Liver (tissue), 3 donors: ENCODE measurements around the gene CTNS.

Experiments used
- CTCF ChIP-seq: fragments of 150-350 bp; IDR thresholded peaks from 2 replicates; pipeline ENCODE4 v1.5.1; 2017; ENCODE audit warnings: improper control_type of control experiment, low read depth, low read length; ENCODE audit not compliant: missing input control
- FOXA1 ChIP-seq: IDR thresholded peaks from 2 replicates; pipeline ENCODE4 v1.6.1; 2016; ENCODE audit warnings: antibody characterized with exemption
- JUND ChIP-seq, 2 donors: IDR thresholded peaks; 2 replicates each; pipeline ENCODE4 v1.6.1; 2016; ENCODE audit warnings: antibody characterized with exemption in 2 of 2
- MAX ChIP-seq: IDR thresholded peaks from 2 replicates; pipeline ENCODE4 v1.6.1; 2016; ENCODE audit warnings: antibody characterized with exemption
- RAD21 ChIP-seq, 2 donors: IDR thresholded peaks; 2 replicates each; pipeline ENCODE4 v1.6.1; 2016; ENCODE audit warnings: antibody characterized with exemption in 2 of 2, mild to moderate bottlenecking in 2 of 2
- REST ChIP-seq: IDR thresholded peaks from 2 replicates; pipeline ENCODE4 v1.6.1; 2016; ENCODE audit warnings: antibody characterized with exemption, mild to moderate bottlenecking
- YY1 ChIP-seq: IDR thresholded peaks from 2 replicates; pipeline ENCODE4 v1.6.1; 2016; ENCODE audit warnings: antibody characterized with exemption, mild to moderate bottlenecking
- donor health status: healthy.
- donor health status: healthy.

- TF ChIP-seq YY1 = no peak
- no peak for TF ChIP-seq FOXA1
- TF ChIP-seq CTCF = no peak
- no peak for TF ChIP-seq MAX
- peak in 1 of 2 donors; percentile 16 for TF ChIP-seq RAD21 (IDR thresholded peaks at IDR 0.05)
- TF ChIP-seq REST = peak; percentile 33
- no peak for TF ChIP-seq JUND (IDR thresholded peaks at IDR 0.05)
Measured at GRCh38 chr17:3667366-3668278, 31.1 kb downstream of the CTNS start.
